ENCODE results near the gene POLR2B. TPM values are rescaled to one million over a fixed set of nuclear protein-coding genes. Genes with fewer than 3 reads are reported as not detected.
"Not testable (repeated sequence)": the region's sequence is repeated elsewhere in the genome, so short reads cannot be mapped to it uniquely, and the experiment has no call there.

The POLR2B gene
- total RNA-seq, 2 experiments from 2014 or later: 119 TPM

GRCh38 chr4:57053508-57053907 lies 74.8 kb downstream of the POLR2B start:
- ChIA-PET POLR2A (no interaction called here), CTCF (no interaction called here)
- no peaks in the 10 kb centered on the region for H3K9me3 Mint-ChIP-seq
- peaks cover 11% of the 10 kb centered on the region for H3K27me3 Mint-ChIP-seq
- no peak overlapping the region for H3K4me3 Mint-ChIP-seq
- H3K36me3 Mint-ChIP-seq (ENCODE audit: low read depth): no peaks in the 10 kb centered on the region
- no peak for TF ChIP-seq CTCF (IDR thresholded peaks at IDR 0.05)
- no peaks in the 10 kb centered on the region for H3K4me1 Mint-ChIP-seq (ENCODE audit: low read depth)
- ATAC-seq (no peak), DNase-seq (no peak)
- intact Hi-C loops (cut with micrococcal nuclease): no loop called here
- no peak overlapping the region for H3K27ac Mint-ChIP-seq

GRCh38 chr4:57055886-57056285 lies 77.2 kb downstream of the POLR2B start:
- no peak for DNase-seq
- Mint-ChIP-seq H3K36me3 (ENCODE audit: low read depth) (no peaks in the 10 kb centered on the region), H3K27me3 (peaks cover 15% of the 10 kb centered on the region), H3K4me3 (no peak overlapping the region), H3K27ac (no peak overlapping the region), H3K9me3 (peaks cover 3% of the 10 kb centered on the region), H3K4me1 (ENCODE audit: low read depth) (no peaks in the 10 kb centered on the region)
- ChIA-PET CTCF (no interaction called here), POLR2A (no interaction called here)
- ATAC-seq: no peak
- TF ChIP-seq CTCF (IDR thresholded peaks at IDR 0.05): no peak
- intact Hi-C loops (cut with micrococcal nuclease): no loop called here

GRCh38 chr4:57059890-57060716 lies 81.4 kb downstream of the POLR2B start:
- Mint-ChIP-seq H3K36me3 (ENCODE audit: low read depth) (no peaks in the 10 kb centered on the region), H3K9me3 (peaks cover 3% of the 10 kb centered on the region), H3K27me3 (peaks cover 15% of the 10 kb centered on the region), H3K27ac (no peak overlapping the region), H3K4me3 (no peak overlapping the region), H3K4me1 (ENCODE audit: low read depth) (no peaks in the 10 kb centered on the region)
- CTCF ChIA-PET: no interaction called here
- no peak for TF ChIP-seq CTCF (IDR thresholded peaks at IDR 0.05)
- POLR2A ChIA-PET: no interaction called here
- intact Hi-C loops (cut with micrococcal nuclease): no loop called here
- no peak for DNase-seq
- no peak for ATAC-seq

GRCh38 chr4:57060717-57061067 lies 82.0 kb downstream of the POLR2B start:
- intact Hi-C loops (cut with micrococcal nuclease): not testable (repeated sequence)

GRCh38 chr4:57061395-57061794 lies 82.7 kb downstream of the POLR2B start:
- CTCF ChIA-PET: interaction anchor here (0.9 kb wide), 1 partner anchor 12 kb away, joined by 3 read pairs; no protein-coding TSS in a partner anchor
- no peak overlapping the region for H3K4me3 Mint-ChIP-seq
- no peak for TF ChIP-seq CTCF (IDR thresholded peaks at IDR 0.05)

More at GRCh38 chr4:57060717-57061067, 82.0 kb downstream of the POLR2B start:
- H3K9me3 Mint-ChIP-seq; DNase-seq; H3K4me3 Mint-ChIP-seq; ATAC-seq; H3K4me1 Mint-ChIP-seq (ENCODE audit: low read depth); POLR2A ChIA-PET; H3K36me3 Mint-ChIP-seq (ENCODE audit: low read depth); H3K27ac Mint-ChIP-seq: not testable (repeated sequence)
- peaks cover 15% of the 10 kb centered on the region for H3K27me3 Mint-ChIP-seq
- CTCF ChIA-PET: interaction anchor here (0.9 kb wide), 1 partner anchor 13 kb away, joined by 3 read pairs; no protein-coding TSS in a partner anchor

More at GRCh38 chr4:57061395-57061794, 82.7 kb downstream of the POLR2B start:
- POLR2A ChIA-PET: no interaction called here
- Mint-ChIP-seq H3K9me3 (peaks cover 3% of the 10 kb centered on the region), H3K36me3 (ENCODE audit: low read depth) (no peaks in the 10 kb centered on the region), H3K27ac (no peak overlapping the region), H3K4me1 (ENCODE audit: low read depth) (no peaks in the 10 kb centered on the region), H3K27me3 (peaks cover 11% of the 10 kb centered on the region)
- ATAC-seq: no peak
- intact Hi-C loops (cut with micrococcal nuclease): no loop called here
- no peak for DNase-seq
